ENCODE data around the gene RASGRF2.

Gene RASGRF2

DNA sequence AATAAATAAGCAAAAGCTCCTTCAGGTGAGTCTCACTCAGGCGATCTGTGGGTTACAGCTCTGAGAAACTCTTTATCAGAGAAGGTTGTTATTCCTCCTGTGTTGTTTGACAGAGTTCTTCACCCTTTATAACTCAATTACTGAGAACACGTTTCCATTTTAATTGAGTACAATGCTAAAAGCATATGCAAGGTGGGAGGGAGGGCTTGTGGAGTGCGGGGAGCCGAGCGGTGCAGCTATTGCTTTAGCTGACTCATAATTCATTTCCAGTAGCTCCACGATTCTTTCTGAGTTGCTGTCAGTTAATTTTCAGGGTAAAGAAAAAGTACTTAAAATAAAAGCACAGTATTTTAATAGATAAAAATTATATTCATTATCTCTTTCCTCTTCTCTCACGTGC lies 168.3 kb downstream of the RASGRF2 start:
- Histone ChIP-seq H2AFZ (no peak overlapping the region), H3K4me1 (no peaks in the 10 kb centered on the region), H3K4me2 (ENCODE audit: low read length) (no peak overlapping the region), H3K79me2 (no peaks in the 10 kb centered on the region), H3K27ac (no peak overlapping the region), H3K4me3 (ENCODE audit: low read depth, low read length) (no peak overlapping the region), H3K9ac (no peak overlapping the region), H3K36me3 (ENCODE audit: control insufficient read depth, insufficient read depth, low read length) (no peaks in the 10 kb centered on the region), H3K27me3 (ENCODE audit: control insufficient read depth, insufficient read depth, low read length) (no peaks in the 10 kb centered on the region), H3K9me3 (ENCODE audit: control insufficient read depth, low read length) (no peaks in the 10 kb centered on the region)
- TF ChIP-seq, protein P1, sequence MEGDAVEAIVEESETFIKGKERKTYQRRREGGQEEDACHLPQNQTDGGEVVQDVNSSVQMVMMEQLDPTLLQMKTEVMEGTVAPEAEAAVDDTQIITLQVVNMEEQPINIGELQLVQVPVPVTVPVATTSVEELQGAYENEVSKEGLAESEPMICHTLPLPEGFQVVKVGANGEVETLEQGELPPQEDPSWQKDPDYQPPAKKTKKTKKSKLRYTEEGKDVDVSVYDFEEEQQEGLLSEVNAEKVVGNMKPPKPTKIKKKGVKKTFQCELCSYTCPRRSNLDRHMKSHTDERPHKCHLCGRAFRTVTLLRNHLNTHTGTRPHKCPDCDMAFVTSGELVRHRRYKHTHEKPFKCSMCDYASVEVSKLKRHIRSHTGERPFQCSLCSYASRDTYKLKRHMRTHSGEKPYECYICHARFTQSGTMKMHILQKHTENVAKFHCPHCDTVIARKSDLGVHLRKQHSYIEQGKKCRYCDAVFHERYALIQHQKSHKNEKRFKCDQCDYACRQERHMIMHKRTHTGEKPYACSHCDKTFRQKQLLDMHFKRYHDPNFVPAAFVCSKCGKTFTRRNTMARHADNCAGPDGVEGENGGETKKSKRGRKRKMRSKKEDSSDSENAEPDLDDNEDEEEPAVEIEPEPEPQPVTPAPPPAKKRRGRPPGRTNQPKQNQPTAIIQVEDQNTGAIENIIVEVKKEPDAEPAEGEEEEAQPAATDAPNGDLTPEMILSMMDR (IDR thresholded peaks at IDR 0.05) = no peak

DNA sequence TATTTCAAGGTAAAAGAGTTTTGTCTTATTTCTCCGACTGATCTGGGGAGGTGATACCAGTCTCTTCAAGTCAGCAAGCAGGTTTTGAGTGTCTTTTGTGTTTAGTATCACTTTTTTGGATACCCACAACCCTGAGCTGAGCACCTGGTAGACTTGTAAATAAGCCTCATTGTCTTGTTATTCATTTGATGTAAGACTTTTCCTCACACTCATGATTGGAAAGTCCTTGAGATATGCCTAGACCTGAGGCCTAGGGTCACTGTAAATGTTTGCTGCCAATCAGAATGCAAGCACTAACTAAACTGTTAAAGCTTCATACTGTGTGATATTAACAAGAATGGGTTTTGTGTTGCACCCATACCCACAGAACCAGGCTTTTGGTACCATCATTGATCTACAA lies 172.2 kb downstream of the RASGRF2 start:
- H2AFZ ChIP-seq = no peak overlapping the region
- H3K4me3 ChIP-seq (ENCODE audit: low read depth, low read length) = no peak overlapping the region

DNA sequence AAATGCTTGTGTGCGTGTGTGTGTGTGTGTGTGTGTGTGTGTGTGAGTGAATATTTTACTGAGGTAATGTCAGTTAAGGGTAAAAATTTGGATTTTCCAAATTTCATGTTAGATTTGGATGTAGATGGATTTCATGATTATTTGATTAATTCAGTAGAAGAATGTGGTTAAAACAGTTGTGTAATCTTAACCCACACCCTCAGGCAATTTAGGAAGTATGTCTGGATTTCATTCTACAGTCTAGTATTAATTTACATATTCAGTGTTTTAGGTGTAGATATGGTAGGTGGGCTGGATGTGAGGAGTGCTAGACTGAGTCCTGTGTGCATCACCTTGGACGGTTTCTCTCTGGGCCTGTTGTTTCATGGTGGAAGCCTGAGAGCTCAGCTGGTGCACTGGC lies 173.9 kb downstream of the RASGRF2 start:
- Histone ChIP-seq H3K9ac (no peak overlapping the region), H3K4me2 (ENCODE audit: low read length) (no peak overlapping the region), H2AFZ (no peak overlapping the region), H3K36me3 (ENCODE audit: control insufficient read depth, insufficient read depth, low read length) (no peaks in the 10 kb centered on the region), H3K79me2 (no peaks in the 10 kb centered on the region), H3K27me3 (ENCODE audit: control insufficient read depth, insufficient read depth, low read length) (no peaks in the 10 kb centered on the region), H3K9me3 (ENCODE audit: control insufficient read depth, low read length) (peaks cover 5% of the 10 kb centered on the region), H3K4me3 (ENCODE audit: low read depth, low read length) (no peak overlapping the region), H3K27ac (no peak overlapping the region), H3K4me1 (no peaks in the 10 kb centered on the region)
- TF ChIP-seq, protein P1 (IDR thresholded peaks at IDR 0.05) = no peak

More for the DNA sequence above, 172.2 kb downstream of the RASGRF2 start:
- H3K36me3 ChIP-seq (ENCODE audit: control insufficient read depth, insufficient read depth, low read length) = no peaks in the 10 kb centered on the region
- no peaks in the 10 kb centered on the region for H3K4me1 ChIP-seq
- no peak overlapping the region for H3K27ac ChIP-seq
- H3K4me2 ChIP-seq (ENCODE audit: low read length) = no peak overlapping the region
- peaks cover 5% of the 10 kb centered on the region for H3K9me3 ChIP-seq (ENCODE audit: control insufficient read depth, low read length)
- H3K9ac ChIP-seq = no peak overlapping the region
- TF ChIP-seq, protein P1 (IDR thresholded peaks at IDR 0.05) = no peak
- H3K27me3 ChIP-seq (ENCODE audit: control insufficient read depth, insufficient read depth, low read length) = no peaks in the 10 kb centered on the region
- no peaks in the 10 kb centered on the region for H3K79me2 ChIP-seq

DNA sequence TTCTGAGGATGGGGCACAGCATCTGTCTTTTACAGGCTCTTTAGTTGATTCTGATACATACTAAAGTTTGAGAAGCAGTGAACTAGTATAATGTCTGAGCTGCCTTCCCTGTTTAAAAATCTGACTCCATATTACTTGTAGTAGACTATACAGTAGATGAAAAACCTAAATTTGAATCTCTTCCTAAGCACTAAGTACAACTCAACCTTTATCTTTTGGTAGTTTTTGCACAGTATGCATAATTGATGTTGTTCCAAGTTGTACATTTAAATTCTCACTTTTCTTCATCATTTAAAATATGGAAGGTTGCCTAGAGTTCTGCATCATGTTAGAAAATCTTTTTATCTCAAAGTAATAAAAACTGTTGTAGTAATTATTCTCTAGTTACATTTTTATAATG lies 174.4 kb downstream of the RASGRF2 start:
- Histone ChIP-seq H3K27ac (no peak overlapping the region), H3K79me2 (no peaks in the 10 kb centered on the region), H3K9me3 (ENCODE audit: control insufficient read depth, low read length) (peaks cover 5% of the 10 kb centered on the region), H2AFZ (no peak overlapping the region), H3K27me3 (ENCODE audit: control insufficient read depth, insufficient read depth, low read length) (no peaks in the 10 kb centered on the region), H3K9ac (no peak overlapping the region), H3K4me1 (no peaks in the 10 kb centered on the region), H3K4me2 (ENCODE audit: low read length) (no peak overlapping the region), H3K36me3 (ENCODE audit: control insufficient read depth, insufficient read depth, low read length) (no peaks in the 10 kb centered on the region), H3K4me3 (ENCODE audit: low read depth, low read length) (no peak overlapping the region)
- TF ChIP-seq, protein P1 (IDR thresholded peaks at IDR 0.05) = no peak

DNA sequence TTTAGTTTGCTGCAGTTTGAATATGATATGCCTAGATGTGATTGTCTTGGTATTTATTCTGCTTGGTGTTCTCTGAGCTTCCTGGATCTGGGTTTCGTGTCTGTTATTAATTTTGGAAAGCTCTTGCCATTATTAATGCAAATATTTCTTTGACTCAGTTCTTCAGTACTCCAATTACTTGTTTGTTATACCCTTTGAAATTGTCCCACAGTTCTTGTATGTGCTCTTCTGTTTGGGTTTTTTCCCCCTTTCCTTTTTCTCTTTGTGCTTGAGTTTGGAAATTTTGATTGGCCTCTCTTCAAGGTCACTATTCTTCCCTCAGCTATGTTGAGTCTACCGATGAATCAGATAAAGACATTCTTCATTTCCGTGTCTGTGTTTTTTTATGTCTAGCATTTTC lies 176.4 kb downstream of the RASGRF2 start:
- Histone ChIP-seq H3K27ac (no peak overlapping the region), H3K27me3 (ENCODE audit: control insufficient read depth, insufficient read depth, low read length) (no peaks in the 10 kb centered on the region), H3K36me3 (ENCODE audit: control insufficient read depth, insufficient read depth, low read length) (no peaks in the 10 kb centered on the region), H3K4me1 (no peaks in the 10 kb centered on the region), H3K9me3 (ENCODE audit: control insufficient read depth, low read length) (peaks cover 5% of the 10 kb centered on the region), H3K4me2 (ENCODE audit: low read length) (no peak overlapping the region), H3K9ac (no peak overlapping the region), H2AFZ (no peak overlapping the region), H3K4me3 (ENCODE audit: low read depth, low read length) (no peak overlapping the region), H3K79me2 (no peaks in the 10 kb centered on the region)
- TF ChIP-seq, protein P1 (IDR thresholded peaks at IDR 0.05) = no peak

All from parathyroid adenoma (tissue), 2 donors.